NK-92 treated with Interleukin-12 subunit alpha and Interleukin-12 subunit beta, amount 100 ng/mL, for 24 hours (cell line): ENCODE data around the gene HENMT1.

Experiments
- DNase-seq: peaks from one replicate; lab custom pipeline; 2025; lab: John Stamatoyannopoulos, UW

Gene HENMT1

GRCh38 chr1:108627256-108627655 is 33.6 kb downstream of the HENMT1 start:
- no peak for DNase-seq

DNA sequence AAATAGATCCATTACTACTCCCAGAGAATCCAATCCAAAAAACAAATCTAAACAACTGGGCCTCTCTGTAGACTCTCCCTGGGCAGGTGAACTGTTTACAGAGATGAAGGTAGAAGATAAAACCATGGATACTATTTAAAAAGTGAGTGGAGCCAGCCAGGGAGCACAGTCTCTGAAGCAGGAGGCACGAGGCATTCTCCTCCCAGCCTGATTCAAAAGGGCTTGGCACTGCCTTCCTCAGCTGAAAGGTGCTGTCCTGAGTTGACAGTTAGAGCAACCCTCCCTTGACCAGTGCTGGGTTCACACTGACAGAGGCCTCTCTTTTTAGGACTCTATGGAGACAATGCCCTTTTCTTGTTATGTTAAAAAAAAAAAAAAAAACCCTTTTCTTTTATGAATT is 36.8 kb downstream of the HENMT1 start:
- no peak for DNase-seq

DNA sequence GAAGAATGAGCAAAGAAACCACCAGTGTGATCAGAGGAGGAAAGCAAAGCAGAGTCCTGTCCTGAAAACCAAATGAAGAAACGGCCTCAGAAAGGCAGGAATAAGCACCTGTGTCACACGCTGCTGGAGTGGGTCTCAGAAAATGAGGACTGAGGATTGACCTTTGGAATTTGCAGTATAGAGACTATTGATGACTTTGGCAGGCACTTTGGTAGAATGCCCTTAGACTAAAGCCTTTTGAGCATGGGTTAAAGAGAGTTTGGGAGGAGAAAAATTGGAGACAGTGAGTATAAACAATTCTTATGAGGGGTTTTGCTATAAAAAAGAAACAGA is 43.2 kb downstream of the HENMT1 start:
- no peak for DNase-seq

GRCh38 chr1:108617008-108617723 is 43.7 kb downstream of the HENMT1 start:
- no peak for DNase-seq

GRCh38 chr1:108615544-108615943 is 45.3 kb downstream of the HENMT1 start:
- no peak for DNase-seq

DNA sequence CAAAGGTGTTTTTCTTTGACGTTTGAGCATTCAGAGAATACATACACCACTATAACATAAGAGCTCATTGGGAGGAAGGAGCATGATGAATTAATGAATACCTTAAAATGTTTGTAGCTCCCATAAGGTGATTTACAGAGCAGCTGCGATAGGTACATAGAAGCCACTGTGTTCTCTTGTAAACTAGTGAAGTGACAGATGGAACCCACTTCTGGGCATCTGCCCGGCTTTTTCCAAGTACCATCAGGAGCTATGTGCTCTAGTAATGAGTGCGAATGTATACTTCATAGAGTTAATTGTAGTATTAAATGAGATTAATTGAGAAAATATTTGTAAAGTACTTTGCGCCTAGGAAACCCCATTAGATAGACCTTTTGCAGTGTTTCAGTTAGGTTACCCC is 48.4 kb downstream of the HENMT1 start:
- DNase-seq = no peak

DNA sequence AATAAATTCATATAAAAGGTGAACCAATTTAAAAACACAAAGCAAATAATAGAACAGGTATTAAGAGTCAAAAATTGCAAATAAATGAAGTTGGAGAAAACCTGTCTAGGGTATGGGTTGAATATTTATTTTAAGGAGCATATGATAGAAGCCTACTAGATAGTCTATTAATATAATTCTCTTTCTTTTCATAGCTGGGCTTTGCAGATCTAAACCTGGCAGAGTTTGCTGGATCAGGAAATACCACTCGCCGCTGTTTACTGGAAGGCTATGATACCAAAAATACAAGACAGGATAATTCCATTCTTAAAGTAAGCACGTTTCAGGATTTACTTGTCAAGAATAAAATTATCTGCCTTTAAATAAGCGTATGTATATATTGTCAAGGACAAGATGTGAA is 48.9 kb downstream of the HENMT1 start:
- no peak for DNase-seq

DNA sequence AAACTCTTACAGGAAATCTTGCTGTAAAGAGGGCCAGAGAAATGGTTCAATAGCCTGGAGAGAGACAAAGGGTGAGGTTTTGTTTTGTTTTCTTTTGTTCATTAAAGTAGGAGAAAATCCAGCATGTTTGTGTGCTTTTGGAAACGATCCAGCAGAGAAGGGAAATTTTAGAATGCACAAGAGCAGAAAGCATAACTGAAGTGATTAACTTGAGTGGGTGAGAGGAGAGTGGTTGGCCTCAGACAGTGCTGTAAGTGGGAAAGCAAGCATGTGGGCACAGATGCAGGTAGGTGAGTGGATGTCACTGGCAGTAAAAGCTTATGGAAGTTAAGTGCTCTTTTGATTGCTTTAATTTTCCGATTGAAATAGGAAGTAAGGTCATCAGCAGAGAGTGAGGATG is 50.8 kb downstream of the HENMT1 start:
- no peak for DNase-seq

DNA sequence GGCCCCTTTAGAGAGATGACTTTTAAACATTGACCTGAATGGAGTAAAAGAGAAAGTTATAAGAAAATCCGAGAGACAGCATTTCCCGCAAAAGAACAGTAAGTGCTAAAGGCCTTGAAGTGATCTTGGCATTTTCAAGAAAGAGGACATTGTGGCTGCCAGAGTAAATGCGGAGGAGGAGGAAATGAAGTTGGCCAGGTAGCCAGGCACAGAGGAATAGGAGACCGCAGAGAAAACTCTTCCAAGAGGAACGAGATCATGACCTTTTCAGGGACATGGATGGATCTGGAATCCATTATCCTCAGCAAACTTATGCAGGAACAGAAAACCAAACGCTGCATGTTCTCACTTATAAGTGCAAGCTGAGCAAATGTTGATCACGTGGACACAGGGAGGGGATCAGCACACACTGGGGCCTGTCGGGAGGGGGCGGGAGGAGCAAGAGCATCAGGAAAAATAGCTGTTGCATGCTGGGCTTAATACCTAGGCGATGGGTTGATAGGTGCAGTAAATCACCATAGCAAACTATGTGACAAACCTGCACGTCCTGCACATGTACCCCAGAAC is 51.3 kb downstream of the HENMT1 start:
- no peak for DNase-seq

- DNase-seq = no peak
Observed at GRCh38 chr1:108606478-108606877, 54.4 kb downstream of the HENMT1 start.

DNA sequence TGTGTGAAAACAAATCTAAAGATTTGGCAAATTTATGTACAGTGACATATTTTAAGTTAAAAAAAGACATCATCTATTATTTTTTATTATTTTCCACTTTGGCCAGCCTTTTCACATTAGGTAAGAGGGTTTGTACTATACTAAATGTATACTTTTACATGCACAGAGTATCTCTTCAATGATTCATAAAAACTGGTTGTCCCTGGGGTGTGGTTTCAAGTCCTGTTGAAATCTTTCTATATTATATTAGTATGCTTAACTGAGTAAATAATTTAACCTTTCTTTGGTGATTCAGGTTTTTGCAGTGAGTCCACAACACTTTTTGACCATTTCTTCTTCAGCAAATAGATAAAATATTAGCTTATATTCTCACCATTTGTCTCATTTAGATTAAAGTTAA is 55.3 kb downstream of the HENMT1 start:
- DNase-seq = no peak

DNA sequence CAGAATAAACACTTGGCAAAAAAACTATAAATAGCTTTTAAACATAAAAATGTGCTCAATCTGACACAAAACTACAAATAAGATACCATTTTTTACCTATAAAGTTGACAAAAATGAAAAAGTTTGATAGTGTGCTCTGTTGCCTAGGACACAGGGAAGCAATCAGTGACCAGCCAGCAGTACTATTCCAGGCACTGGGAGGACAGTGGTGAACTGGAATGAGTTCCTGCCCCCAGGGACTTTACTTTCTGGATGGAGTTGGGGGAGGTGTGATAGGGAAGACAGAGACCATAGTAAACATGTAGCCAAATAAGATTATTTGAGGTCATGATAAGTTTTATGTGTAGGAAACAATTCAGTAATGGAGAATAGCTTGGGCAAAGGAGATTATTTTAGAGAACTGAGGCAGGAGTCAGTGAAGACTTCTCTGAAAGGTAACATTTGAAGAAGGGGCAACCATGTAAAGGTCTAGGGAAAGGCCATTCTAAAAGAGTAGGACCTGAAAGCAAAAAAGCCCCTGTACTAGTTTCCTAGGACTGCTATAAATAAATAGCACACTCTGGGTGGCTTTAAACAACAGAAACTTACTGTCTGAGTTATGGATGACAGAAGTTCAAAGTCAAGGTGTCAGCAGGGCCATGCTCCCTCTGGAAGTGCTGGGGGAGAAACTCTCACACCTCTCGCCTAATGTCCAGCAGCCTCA is 59.0 kb downstream of the HENMT1 start:
- no peak for DNase-seq

GRCh38 chr1:108600504-108600903 is 60.4 kb downstream of the HENMT1 start:
- no peak for DNase-seq

GRCh38 chr1:108598340-108598739 is 62.6 kb downstream of the HENMT1 start:
- DNase-seq = no peak
